HG02852 (cell line): ENCODE measurements around the gene RAB14.
"Not testable (repeated sequence)": the region's sequence is repeated elsewhere in the genome, so short reads cannot be mapped to it uniquely, and the experiment has no call there.

ENCODE experiments used
- ATAC-seq: cut with Tn5 transposase; IDR thresholded peaks from one replicate; pipeline ENCODE4 v1.9.1; 2021; ENCODE audit warnings: mild to moderate bottlenecking, moderate library complexity; ENCODE audit not compliant: unreplicated experiment

The RAB14 gene

GRCh38 chr9:121169094-121169601 is 32.5 kb downstream of the RAB14 start:
- ATAC-seq = no peak

- no peak for ATAC-seq
Measured at GRCh38 chr9:121168052-121168451, 33.6 kb downstream of the RAB14 start.

GRCh38 chr9:121160025-121160424 is 41.6 kb downstream of the RAB14 start:
- no peak for ATAC-seq

GRCh38 chr9:121157939-121158338 is 43.7 kb downstream of the RAB14 start:
- ATAC-seq = no peak

GRCh38 chr9:121156263-121156731 is 45.4 kb downstream of the RAB14 start:
- ATAC-seq = peak; percentile 87

GRCh38 chr9:121154782-121155181 is 46.9 kb downstream of the RAB14 start:
- no peak for ATAC-seq

GRCh38 chr9:121153642-121154041 is 48.0 kb downstream of the RAB14 start:
- ATAC-seq = no peak

- ATAC-seq = no peak
Measured at GRCh38 chr9:121150188-121150587, 51.5 kb downstream of the RAB14 start.

- no peak for ATAC-seq
Measured at GRCh38 chr9:121144482-121144881, 57.2 kb downstream of the RAB14 start.

GRCh38 chr9:121143771-121144170 is 57.9 kb downstream of the RAB14 start:
- ATAC-seq = no peak

GRCh38 chr9:121141706-121142105 is 60.0 kb downstream of the RAB14 start:
- no peak for ATAC-seq

- no peak for ATAC-seq
Measured at GRCh38 chr9:121141306-121141705, 60.4 kb downstream of the RAB14 start.

GRCh38 chr9:121140162-121140561 is 61.5 kb downstream of the RAB14 start:
- ATAC-seq = no peak

- no peak for ATAC-seq
Measured at GRCh38 chr9:121138973-121139372, 62.7 kb downstream of the RAB14 start.

GRCh38 chr9:121138561-121138960 is 63.1 kb downstream of the RAB14 start:
- ATAC-seq = no peak

- no peak for ATAC-seq
Measured at GRCh38 chr9:121135642-121136041, 66.0 kb downstream of the RAB14 start.

GRCh38 chr9:121133104-121133816 is 68.4 kb downstream of the RAB14 start:
- ATAC-seq = no peak

GRCh38 chr9:121129384-121129783 is 72.3 kb downstream of the RAB14 start:
- not testable (repeated sequence) for ATAC-seq
